GM13977 (cell line): ENCODE results near the gene MFAP3L.
A peak's percentile ranks its signal among the peaks of the same experiment; 100 is the strongest.

Experiments used
- DNase-seq: peaks from one replicate; pipeline ENCODE4 v3.0.0; 2012; ENCODE audit warnings: low spot score
- in situ Hi-C: fragments of 300-500 bp; cut with MboI; formaldehyde crosslinking; loops from one replicate; pipeline ENCODE4 v1.12.0; 2022; ENCODE audit warnings: low sequenced_read_pairs, low pct_unique_long_range_greater_than_20kb, mixed read lengths, inconsistent platforms; ENCODE audit not compliant: unreplicated experiment
- TF ChIP-seq, protein P1 (sequence below): IDR thresholded peaks from 2 replicates; pipeline ENCODE4 v1.5.1; 2012; ENCODE audit warnings: mild to moderate bottlenecking, control low read depth; ENCODE audit not compliant: insufficient read depth; ENCODE audit errors: extremely low read depth, missing control alignments

Gene MFAP3L

DNA sequence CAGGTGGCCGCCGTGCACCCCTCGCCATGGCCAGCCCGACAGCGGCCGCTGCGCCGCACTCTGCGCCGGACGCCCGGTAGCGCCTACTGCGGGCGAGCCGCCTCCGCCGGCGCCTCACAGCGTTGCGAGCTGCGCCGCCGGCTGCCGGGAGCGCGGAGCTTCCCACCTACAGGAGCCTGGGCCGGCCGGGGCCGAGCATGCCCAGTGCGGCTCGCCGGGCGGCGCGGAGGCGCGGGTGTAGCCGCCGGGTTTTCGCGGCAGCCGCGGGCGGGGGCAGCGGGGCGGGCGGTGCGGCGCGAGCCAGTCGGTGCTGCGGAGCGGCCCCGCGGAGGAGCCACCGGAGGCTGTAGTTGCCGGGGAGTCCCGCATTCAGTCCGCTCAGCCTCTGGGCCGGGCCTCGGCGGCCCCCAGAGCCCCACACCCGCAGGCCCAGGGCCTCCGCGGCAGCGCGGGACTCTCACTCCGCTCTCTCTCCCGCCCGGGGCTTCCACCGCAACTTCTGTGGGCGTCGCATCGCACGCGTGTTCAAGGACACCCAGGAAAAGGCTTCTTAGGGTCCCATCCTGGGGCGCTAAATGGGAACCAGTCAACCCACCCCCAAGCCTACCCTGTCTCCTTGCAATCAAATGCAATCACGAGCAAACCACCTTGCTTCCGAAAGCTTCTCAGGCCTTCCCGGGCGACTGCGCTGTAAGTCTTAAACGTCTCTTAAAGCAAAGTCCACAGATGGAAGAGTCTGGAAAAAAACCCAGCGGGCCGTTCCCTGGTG is at the start of gene MFAP3L:
Gene MFAP3L (minus strand): TSS at position 143 of the 769 bp plus-strand sequence. CDS start 20,518 bp downstream, outside the sequence.
- TF ChIP-seq, protein P1, sequence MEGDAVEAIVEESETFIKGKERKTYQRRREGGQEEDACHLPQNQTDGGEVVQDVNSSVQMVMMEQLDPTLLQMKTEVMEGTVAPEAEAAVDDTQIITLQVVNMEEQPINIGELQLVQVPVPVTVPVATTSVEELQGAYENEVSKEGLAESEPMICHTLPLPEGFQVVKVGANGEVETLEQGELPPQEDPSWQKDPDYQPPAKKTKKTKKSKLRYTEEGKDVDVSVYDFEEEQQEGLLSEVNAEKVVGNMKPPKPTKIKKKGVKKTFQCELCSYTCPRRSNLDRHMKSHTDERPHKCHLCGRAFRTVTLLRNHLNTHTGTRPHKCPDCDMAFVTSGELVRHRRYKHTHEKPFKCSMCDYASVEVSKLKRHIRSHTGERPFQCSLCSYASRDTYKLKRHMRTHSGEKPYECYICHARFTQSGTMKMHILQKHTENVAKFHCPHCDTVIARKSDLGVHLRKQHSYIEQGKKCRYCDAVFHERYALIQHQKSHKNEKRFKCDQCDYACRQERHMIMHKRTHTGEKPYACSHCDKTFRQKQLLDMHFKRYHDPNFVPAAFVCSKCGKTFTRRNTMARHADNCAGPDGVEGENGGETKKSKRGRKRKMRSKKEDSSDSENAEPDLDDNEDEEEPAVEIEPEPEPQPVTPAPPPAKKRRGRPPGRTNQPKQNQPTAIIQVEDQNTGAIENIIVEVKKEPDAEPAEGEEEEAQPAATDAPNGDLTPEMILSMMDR, result peak; percentile 24
- in situ Hi-C loops, result no loop called here
- DNase-seq, result peak; percentile 93

DNA sequence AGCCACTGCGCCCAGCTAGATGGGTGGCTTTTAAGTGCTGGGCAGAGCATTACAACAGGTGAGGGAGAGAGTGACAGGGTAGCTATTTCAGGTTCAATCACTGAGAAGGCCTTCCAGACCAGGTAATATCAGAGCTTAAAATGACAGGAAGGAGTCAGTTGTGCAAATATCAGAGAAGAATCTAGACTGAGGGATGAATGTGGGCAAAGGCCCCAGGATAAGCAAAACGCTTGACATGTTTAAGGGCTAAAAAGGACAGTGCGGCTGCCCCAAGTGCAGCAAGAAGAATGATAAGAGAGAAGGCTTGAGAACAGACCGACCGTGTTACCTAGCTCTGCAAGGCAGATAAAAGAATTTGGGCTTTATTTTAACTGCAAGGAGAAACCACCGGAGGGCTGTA is 45.0 kb upstream of the MFAP3L start:
- no peak for DNase-seq
- TF ChIP-seq, protein P1, result no peak
- in situ Hi-C loops, result no loop called here

DNA sequence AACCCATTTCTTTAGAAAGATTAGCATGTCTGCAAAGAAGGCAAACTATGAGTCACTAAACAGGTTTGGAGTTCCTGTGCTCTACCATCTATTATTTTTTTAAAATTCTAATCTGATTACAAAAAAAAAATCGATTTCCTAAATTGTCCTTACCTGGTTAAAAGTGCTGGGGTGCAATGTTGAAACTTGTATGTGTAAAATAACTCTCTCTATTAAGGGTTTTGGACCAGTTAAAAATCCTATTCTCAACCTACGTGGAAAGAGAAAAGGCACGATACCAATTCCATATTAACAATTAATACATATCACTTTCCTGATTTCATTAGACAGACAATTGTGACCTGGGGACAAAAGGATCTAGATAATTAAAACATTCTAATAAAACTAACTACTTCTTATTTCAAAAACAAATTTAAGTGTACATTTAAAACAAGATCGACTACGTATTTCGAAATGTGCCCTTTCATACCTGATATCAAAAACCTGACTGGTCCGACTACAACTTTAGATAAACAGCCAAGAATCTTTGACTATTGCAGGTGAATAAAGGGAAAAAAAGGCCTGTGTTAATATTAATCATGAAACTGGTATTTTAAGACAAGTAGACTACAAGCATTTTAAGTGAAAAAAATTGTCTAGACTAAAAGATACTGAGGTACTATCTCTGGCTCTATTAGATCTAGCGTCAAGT is 42.4 kb upstream of the MFAP3L start:
- in situ Hi-C loops, result no loop called here
- TF ChIP-seq, protein P1, result no peak
- DNase-seq, result no peak

DNA sequence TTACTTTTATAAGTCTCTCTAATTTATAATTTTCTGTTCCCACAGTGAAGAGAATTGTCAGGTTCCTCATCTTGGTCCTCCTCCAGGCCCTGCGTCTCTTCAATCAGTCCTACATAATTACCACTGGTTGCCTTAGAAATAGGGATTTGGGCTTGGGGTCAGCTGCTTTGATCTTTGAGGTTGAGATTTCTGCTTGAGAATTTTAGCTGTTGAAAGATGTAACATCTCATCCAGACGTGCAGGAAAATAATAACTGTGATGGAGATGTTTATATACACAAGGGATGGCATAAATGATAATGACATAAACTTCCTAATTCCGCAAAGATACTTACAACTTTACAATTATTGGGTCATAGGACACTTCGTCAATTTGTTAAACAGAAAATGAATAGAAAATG is 33.2 kb upstream of the MFAP3L start:
- no peak for DNase-seq
- TF ChIP-seq, protein P1, result no peak
- in situ Hi-C loops, result no loop called here

DNA sequence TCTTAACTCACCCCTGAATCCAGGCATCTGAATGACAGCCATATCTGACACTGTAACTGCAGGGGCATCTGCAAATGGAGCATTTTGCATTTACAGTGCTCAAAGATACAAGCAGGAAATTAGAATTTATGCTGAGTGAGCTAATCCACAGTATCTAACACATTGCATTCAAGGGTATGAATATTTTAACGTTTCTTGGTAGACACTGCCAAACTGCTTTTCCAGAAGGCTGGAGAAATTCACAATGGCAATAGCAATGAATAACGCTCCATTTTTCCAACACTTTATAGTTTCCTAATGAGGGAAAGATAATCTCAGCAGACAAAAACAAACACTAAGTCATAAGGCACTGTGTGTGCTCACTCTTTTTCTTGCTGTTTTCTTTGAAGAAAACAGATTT is 32.6 kb upstream of the MFAP3L start:
- in situ Hi-C loops, result no loop called here
- TF ChIP-seq, protein P1, result no peak
- no peak for DNase-seq

DNA sequence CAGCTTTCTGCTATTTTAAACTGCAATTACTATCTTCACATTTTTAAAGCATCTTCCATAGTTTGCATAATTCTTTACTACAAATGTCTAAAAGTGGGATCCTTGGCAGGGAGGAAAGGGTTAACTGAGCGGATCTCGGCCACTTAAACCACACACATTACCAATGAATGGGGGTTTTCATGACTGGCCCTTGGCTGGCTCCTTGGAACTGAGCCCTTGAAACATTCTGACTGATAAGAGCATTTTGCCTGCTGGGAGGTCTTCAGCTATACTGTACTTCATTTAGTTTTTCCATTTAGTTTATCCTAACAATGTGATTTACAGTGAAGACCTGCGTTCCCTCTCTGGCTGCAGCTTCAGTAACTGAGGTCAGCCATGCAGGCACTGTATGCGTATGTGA is 31.7 kb upstream of the MFAP3L start:
- DNase-seq, result no peak
- in situ Hi-C loops, result no loop called here
- TF ChIP-seq, protein P1, result no peak
